ENCODE results near the gene ADAM12. TPM values are rescaled to one million over a fixed set of nuclear protein-coding genes. Genes with fewer than 3 reads are reported as not detected.

The ADAM12 gene
- total and polyA plus RNA-seq, 10 of the 15 experiments (the other 5 are each of a cell fraction or from before 2014, with no cell fraction given), result under 0.01 to 0.62 (median 0.04) TPM; not detected in 5

DNA sequence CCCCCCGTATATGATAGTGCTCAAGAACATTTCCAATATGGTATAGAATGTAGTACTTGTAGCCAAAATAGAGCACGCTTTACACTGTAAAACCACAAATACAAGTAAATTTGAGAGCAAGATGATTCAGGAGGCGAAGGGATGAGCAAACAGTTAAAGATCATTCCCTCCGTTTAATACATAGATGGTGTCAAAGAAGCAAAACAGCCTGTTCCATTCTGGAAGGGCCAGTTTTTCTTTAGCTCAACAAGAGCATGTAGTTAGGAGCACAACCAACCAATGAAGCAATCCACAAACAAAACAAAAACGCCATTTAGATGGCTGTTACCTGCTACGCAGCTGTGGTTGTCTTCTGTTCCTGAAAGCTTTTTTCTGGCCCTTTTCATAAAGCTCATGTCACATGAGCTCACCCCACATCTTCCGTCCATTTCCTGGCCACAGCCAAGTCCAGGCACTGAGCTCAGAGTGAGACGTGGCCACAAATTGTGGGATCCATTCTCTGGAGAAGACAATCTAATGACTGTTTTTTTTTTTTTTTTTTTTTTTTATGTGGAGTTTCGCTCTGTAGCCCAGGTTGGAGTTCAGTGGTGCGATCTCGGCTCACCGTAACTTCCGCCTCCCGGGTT is 306.3 kb downstream of the ADAM12 start:
- H3K9me3 ChIP-seq (replicated peaks; ENCODE audit: control insufficient read depth, insufficient read depth, low read length), result no peaks in the 10 kb centered on the region
- TF ChIP-seq SPI1 (IDR thresholded peaks at IDR 0.05; ENCODE audit: borderline replicate concordance, insufficient read depth, low read depth, low read length) (no peak), CBX3 (IDR thresholded peaks at IDR 0.05; ENCODE audit: borderline replicate concordance, low read depth) (no peak), CREB1 (IDR thresholded peaks at IDR 0.05; ENCODE audit: low read depth) (no peak)
- TF ChIP-seq, protein P1, sequence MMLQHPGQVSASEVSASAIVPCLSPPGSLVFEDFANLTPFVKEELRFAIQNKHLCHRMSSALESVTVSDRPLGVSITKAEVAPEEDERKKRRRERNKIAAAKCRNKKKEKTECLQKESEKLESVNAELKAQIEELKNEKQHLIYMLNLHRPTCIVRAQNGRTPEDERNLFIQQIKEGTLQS (IDR thresholded peaks at IDR 0.05; ENCODE audit: borderline replicate concordance, extremely low read depth, low read depth, low read length), result no peak
- TF ChIP-seq, protein P2, sequence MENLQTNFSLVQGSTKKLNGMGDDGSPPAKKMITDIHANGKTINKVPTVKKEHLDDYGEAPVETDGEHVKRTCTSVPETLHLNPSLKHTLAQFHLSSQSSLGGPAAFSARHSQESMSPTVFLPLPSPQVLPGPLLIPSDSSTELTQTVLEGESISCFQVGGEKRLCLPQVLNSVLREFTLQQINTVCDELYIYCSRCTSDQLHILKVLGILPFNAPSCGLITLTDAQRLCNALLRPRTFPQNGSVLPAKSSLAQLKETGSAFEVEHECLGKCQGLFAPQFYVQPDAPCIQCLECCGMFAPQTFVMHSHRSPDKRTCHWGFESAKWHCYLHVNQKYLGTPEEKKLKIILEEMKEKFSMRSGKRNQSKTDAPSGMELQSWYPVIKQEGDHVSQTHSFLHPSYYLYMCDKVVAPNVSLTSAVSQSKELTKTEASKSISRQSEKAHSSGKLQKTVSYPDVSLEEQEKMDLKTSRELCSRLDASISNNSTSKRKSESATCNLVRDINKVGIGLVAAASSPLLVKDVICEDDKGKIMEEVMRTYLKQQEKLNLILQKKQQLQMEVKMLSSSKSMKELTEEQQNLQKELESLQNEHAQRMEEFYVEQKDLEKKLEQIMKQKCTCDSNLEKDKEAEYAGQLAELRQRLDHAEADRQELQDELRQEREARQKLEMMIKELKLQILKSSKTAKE (IDR thresholded peaks at IDR 0.05; ENCODE audit: low read depth, poor library complexity, severe bottlenecking), result no peak

More for the DNA sequence above, 306.3 kb downstream of the ADAM12 start:
- no peak overlapping the region for H3K27ac ChIP-seq (ENCODE audit: control insufficient read depth, insufficient read depth)
- no peaks in the 10 kb centered on the region for H3K27me3 ChIP-seq (replicated peaks in 1 of 2; ENCODE audit: control insufficient read depth in 2 of 2, insufficient read depth in 2 of 2, low read length in 1 of 2)
- no peak overlapping the region for H3K4me2 ChIP-seq (ENCODE audit: control insufficient read depth, insufficient read depth)
- ChIA-PET SMC1A (ENCODE audit: uncharacterized antibody, unreplicated experiment) (no interaction called here), POLR2A (interaction anchor here (0.6 kb wide), 1 partner anchor 9 kb away, joined by 3 read pairs; no protein-coding TSS in a partner anchor), CTCF (no interaction called here), RAD21 (ENCODE audit: unreplicated experiment) (no interaction called here)
- 45% methylated on average over 9 of the region's 14 CpGs for WGBS (ENCODE audit: insufficient coverage, insufficient replicate concordance, low lambda C conversion rate, missing lambda C conversion rate)
- in situ Hi-C loops (cut with MboI), result no loop called here
- no peak overlapping the region for H3K4me3 ChIP-seq
- H3K79me2 ChIP-seq (ENCODE audit: control insufficient read depth, insufficient read depth, low read length), result no peaks in the 10 kb centered on the region
- no peaks in the 10 kb centered on the region for H3K4me1 ChIP-seq (ENCODE audit: control insufficient read depth, insufficient read depth, low read length)
- FAIRE-seq, result no peak
- H4K20me1 ChIP-seq (ENCODE audit: control insufficient read depth, insufficient read depth), result no peaks in the 10 kb centered on the region
- no TSS peak for BruUV-seq (replicated peaks)
- H3K36me3 ChIP-seq (ENCODE audit: control insufficient read depth in 2 of 2, insufficient read depth in 2 of 2, low read length in 1 of 2), result no peaks in the 10 kb centered on the region
- no peak for DNase-seq (ENCODE audit: low read depth, low spot score)
- no peak for ATAC-seq
- H3K9ac ChIP-seq (ENCODE audit: control insufficient read depth, insufficient read depth, low read length), result no peak overlapping the region
- intact Hi-C loops (cut with micrococcal nuclease; ENCODE audit: unreplicated experiment), result no loop called here
- H2AFZ ChIP-seq (ENCODE audit: control insufficient read depth, low read depth, low read length), result no peak overlapping the region

Data from GM12878 (cell line).